Hepatocyte (in vitro differentiated cells): ENCODE results near the gene PRTFDC1. TPM values are rescaled to one million over a fixed set of nuclear protein-coding genes. Genes with fewer than 3 reads are reported as not detected.
"Not testable (repeated sequence)": the region's sequence is repeated elsewhere in the genome, so short reads cannot be mapped to it uniquely, and the experiment has no call there.

Experiments
- DNase-seq: peaks from one replicate; pipeline ENCODE4 v3.0.0-alpha.2; 2016; ENCODE audit warnings: low spot score
- H2AFZ ChIP-seq: fragments of 200-600 bp; sonication (generic); 2 replicates; pipeline ENCODE4 v1.6.0; 2016; ENCODE audit warnings: antibody characterized with exemption, mild to moderate bottlenecking
- H3K27ac ChIP-seq: fragments of 200-600 bp; sonication (generic); 2 replicates; pipeline ENCODE4 v1.5.1; 2016; ENCODE audit warnings: mild to moderate bottlenecking
- H3K27me3 ChIP-seq: fragments of 200-600 bp; sonication (generic); 2 replicates; pipeline ENCODE4 v1.6.1; 2016
- H3K36me3 ChIP-seq: fragments of 200-600 bp; sonication (generic); replicated peaks from 2 replicates; pipeline ENCODE4 v1.5.1; 2016; ENCODE audit warnings: low read depth; ENCODE audit not compliant: insufficient read depth
- H3K4me1 ChIP-seq: fragments of 200-600 bp; sonication (generic); 2 replicates; pipeline ENCODE4 v1.5.1; 2016; ENCODE audit warnings: mild to moderate bottlenecking, moderate library complexity; ENCODE audit not compliant: insufficient read depth
- H3K4me2 ChIP-seq: fragments of 200-600 bp; sonication (generic); 2 replicates; pipeline ENCODE4 v1.6.0; 2016
- H3K4me3 ChIP-seq: fragments of 200-600 bp; sonication (generic); 2 replicates; pipeline ENCODE4 v1.5.1; 2016; ENCODE audit warnings: mild to moderate bottlenecking
- H3K79me2 ChIP-seq: fragments of 200-600 bp; sonication (generic); 2 replicates; pipeline ENCODE4 v1.6.0; 2017; ENCODE audit warnings: mild to moderate bottlenecking
- H3K9me2 ChIP-seq: fragments of 200-600 bp; sonication (generic); replicated peaks from 2 replicates; pipeline ENCODE4 v1.6.0; 2017; ENCODE audit warnings: mild to moderate bottlenecking; ENCODE audit not compliant: insufficient read depth
- H3K9me3 ChIP-seq: fragments of 200-600 bp; sonication (generic); 2 replicates; pipeline ENCODE4 v1.5.1; 2016; ENCODE audit warnings: low read depth, mild to moderate bottlenecking
- H4K20me1 ChIP-seq: fragments of 200-600 bp; sonication (generic); 2 replicates; pipeline ENCODE4 v1.6.0; 2016; ENCODE audit warnings: mild to moderate bottlenecking; ENCODE audit not compliant: insufficient read depth, poor library complexity, severe bottlenecking
- EZH2 ChIP-seq: fragments of 200-600 bp; sonication (generic); IDR thresholded peaks from 2 replicates; pipeline ENCODE4 v1.6.1; 2016; ENCODE audit warnings: antibody characterized with exemption, mild to moderate bottlenecking, borderline replicate concordance
- EZH2phosphoT487 ChIP-seq: fragments of 200-600 bp; sonication (generic); IDR thresholded peaks from one replicate; pipeline ENCODE4 v1.6.1; 2018; ENCODE audit warnings: antibody characterized with exemption, mild to moderate bottlenecking, low read depth, moderate library complexity; ENCODE audit not compliant: unreplicated experiment, severe bottlenecking
- WGBS: methylation state at CpG from one replicate; pipeline ENCODE4 v1.1.6; 2016; ENCODE audit warnings: low lambda C conversion rate; ENCODE audit errors: missing lambda C conversion rate; 5-methylcytosine and 5-hydroxymethylcytosine counted together
- polyA plus RNA-seq: library from polyadenylated mRNA; unstranded; fragments of >200 nt; fragmentation: Nextera tagmentation; extraction: Ambion mirVana; gene quantifications from 2 replicates; pipeline ENCODE4 v1.2.1, GENCODE V29; 2016
- total RNA-seq: library from RNA; depleted of rRNA; stranded (reverse); fragments of >200 nt; gene quantifications from 2 replicates; pipeline ENCODE4 v1.2.3, GENCODE V29; 2014
- TF ChIP-seq, protein P1 (sequence below): fragments of 200-600 bp; sonication (generic); IDR thresholded peaks from 2 replicates; pipeline ENCODE4 v1.5.1; 2016; ENCODE audit warnings: antibody characterized with exemption, mild to moderate bottlenecking; ENCODE audit not compliant: poor library complexity

PRTFDC1 gene
- total and polyA plus RNA-seq, 2 experiments from 2014 or later = 6.4 to 14.7 TPM

DNA sequence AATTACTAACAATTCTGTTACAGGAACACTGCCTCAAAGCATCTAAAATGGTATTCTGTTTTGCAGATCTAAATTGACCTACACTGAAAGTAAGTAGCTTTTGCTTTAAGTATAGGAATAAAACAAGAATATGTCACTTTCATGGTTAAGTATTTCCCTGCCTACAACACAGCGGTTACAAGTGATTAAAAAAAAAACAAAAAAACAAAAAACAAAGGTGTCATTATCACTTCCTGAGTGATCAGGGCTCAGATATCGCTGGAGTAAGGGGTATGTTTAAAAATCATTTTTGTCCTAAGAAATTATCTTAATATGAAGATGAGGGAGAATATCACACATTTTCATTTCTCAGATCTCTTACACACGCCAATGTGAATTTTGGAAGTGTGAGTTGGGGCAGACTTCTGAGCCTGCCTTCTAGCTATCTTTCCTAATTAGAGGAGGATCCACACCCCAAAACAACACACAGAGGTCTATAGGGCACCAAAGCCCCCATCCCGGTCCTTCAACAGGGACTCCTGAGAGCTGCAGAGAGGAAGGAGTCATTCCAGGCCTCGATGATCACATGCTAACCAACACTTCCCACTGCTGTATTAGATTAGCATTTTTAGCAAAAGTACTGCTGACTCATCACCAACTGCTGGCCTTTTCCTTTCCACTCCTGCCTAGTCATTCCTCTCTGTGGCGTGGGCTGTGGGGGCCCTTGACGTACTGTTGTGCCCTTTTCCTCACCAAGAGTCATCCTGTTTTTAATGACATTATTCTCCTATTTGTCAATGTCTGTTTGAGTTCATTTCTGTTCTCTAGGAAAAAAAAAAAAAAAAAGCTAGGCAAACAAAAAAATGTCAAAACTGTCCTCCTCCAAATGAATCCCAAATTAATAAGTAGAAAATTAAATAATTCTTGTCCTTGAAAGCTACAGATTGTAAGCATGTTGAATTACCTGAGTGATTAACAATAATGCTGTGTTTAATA is 31.2 kb downstream of the PRTFDC1 start:
- Histone ChIP-seq H3K27me3 (no peaks in the 10 kb centered on the region), H3K79me2 (no peaks in the 10 kb centered on the region), H3K9me3 (no peaks in the 10 kb centered on the region), H3K4me3 (no peak overlapping the region), H3K9me2 (no peaks in the 10 kb centered on the region), H3K27ac (no peak overlapping the region), H3K4me1 (no peaks in the 10 kb centered on the region), H4K20me1 (no peaks in the 10 kb centered on the region), H3K4me2 (no peak overlapping the region), H2AFZ (no peak overlapping the region), H3K36me3 (no peaks in the 10 kb centered on the region)
- 72% methylated on average over 7 of the region's 7 CpGs for WGBS
- TF ChIP-seq EZH2phosphoT487 (no peak), EZH2 (no peak)
- TF ChIP-seq, protein P1, sequence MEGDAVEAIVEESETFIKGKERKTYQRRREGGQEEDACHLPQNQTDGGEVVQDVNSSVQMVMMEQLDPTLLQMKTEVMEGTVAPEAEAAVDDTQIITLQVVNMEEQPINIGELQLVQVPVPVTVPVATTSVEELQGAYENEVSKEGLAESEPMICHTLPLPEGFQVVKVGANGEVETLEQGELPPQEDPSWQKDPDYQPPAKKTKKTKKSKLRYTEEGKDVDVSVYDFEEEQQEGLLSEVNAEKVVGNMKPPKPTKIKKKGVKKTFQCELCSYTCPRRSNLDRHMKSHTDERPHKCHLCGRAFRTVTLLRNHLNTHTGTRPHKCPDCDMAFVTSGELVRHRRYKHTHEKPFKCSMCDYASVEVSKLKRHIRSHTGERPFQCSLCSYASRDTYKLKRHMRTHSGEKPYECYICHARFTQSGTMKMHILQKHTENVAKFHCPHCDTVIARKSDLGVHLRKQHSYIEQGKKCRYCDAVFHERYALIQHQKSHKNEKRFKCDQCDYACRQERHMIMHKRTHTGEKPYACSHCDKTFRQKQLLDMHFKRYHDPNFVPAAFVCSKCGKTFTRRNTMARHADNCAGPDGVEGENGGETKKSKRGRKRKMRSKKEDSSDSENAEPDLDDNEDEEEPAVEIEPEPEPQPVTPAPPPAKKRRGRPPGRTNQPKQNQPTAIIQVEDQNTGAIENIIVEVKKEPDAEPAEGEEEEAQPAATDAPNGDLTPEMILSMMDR = no peak
- peak; percentile 57 for DNase-seq

DNA sequence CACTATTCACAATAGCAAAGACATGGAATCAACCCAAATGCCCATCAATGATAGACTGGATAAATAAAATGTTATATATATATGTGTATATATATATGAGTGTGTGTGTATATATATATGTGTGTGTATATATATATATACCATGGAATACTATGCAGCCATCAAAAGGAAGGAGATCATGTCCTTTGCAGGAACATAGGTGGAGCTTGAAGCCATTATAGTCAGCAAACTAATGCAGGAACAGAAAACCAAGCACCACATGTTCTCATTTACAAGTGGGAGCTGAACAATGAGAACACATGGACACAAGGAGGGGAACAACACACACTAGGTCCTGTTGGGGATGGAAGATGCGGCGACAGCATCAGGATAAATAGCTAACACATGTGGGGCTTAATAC is 32.2 kb downstream of the PRTFDC1 start:
- not testable (repeated sequence) for H3K4me1 ChIP-seq, DNase-seq, H3K27me3 ChIP-seq, H3K36me3 ChIP-seq, H2AFZ ChIP-seq, H3K4me2 ChIP-seq, H3K9me3 ChIP-seq, H4K20me1 ChIP-seq, H3K4me3 ChIP-seq, H3K79me2 ChIP-seq, H3K9me2 ChIP-seq, H3K27ac ChIP-seq
- WGBS = 100% methylated on average over 2 of the region's 2 CpGs

DNA sequence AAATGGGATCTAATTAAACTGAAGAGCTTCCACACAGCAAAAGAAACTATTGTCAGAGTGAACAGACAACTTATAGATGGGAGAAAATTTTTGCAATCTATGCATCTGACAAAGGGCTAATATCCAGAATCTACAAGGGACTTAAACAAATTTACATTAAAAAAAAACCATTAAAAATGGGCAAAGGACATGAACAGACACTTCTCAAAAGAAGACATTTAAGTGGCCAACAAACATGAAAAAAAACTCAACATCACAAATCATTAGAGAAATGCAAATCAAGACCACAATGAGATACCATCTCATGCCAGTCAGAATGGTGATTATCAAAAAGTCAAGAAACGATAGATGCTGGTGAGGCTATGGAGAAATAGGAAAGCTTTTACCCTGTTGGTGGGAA is 32.8 kb downstream of the PRTFDC1 start:
- 96% methylated on average over 1 of the region's 1 CpG for WGBS
- H4K20me1 ChIP-seq, DNase-seq, H3K9me3 ChIP-seq, H3K9me2 ChIP-seq, H3K36me3 ChIP-seq, H3K79me2 ChIP-seq, H3K4me3 ChIP-seq, H3K4me1 ChIP-seq, H3K27me3 ChIP-seq, H3K27ac ChIP-seq, H3K4me2 ChIP-seq, H2AFZ ChIP-seq: not testable (repeated sequence)

DNA sequence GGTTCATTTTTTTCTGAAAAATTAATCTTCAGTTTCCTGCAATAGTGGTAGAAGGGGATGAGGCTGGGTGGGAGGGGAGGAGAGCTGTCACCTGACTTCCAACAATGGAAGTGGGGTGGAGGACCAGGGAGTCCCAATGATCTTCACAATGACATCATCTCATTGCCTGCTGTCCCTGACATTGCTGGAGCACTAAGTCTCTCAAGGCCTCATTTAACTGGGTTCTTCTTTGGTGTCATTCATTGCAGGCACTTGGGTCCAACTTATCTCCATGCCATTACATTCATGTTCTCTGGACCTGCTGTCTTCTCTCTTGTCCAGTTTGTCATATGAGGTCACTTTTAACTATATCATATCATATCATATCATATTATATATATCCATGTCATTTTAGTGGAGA is 34.4 kb downstream of the PRTFDC1 start:
- H3K36me3 ChIP-seq = no peaks in the 10 kb centered on the region
- no peak overlapping the region for H3K4me2 ChIP-seq
- no peak overlapping the region for H3K27ac ChIP-seq
- TF ChIP-seq, protein P1 = no peak
- TF ChIP-seq EZH2 = no peak
- H4K20me1 ChIP-seq = no peaks in the 10 kb centered on the region
- H3K9me3 ChIP-seq = no peaks in the 10 kb centered on the region
- H3K79me2 ChIP-seq = no peaks in the 10 kb centered on the region
- H3K4me1 ChIP-seq = peaks cover 8% of the 10 kb centered on the region
- no peak overlapping the region for H3K4me3 ChIP-seq
- DNase-seq = no peak
- H3K9me2 ChIP-seq = no peaks in the 10 kb centered on the region
- H2AFZ ChIP-seq = no peak overlapping the region
- no peaks in the 10 kb centered on the region for H3K27me3 ChIP-seq
